ENCODE data around the gene TMEM184A. TPM values are rescaled to one million over a fixed set of nuclear protein-coding genes. Genes with fewer than 3 reads are reported as not detected.

Gene TMEM184A
- total and polyA plus RNA-seq, 2 donors (not counting 1 experiment from before 2014, with no cell fraction given): not detected

DNA sequence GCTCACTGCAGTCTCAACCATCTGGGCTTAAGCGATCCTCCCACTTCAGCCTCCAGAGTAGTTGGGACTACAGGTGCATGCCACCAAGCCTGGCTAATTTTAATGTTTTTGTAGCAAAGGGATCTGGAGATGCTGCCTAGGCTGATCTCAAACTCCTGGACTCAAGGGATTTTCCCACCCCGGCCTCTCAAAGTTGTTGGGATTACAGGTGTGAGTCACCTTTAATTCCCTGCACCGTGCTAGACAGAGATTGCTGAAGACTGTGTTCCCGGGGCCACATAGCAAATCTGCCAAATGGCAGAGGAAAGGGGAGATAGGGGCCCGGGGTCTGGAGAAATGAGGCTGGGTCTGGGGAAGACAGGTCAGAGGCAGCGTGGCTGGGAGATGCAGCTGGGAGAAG is 34.5 kb upstream of the TMEM184A start:
- peaks cover 29% of the 10 kb centered on the region for H3K4me1 Mint-ChIP-seq
- peaks cover 28% of the 10 kb centered on the region for H3K27me3 Mint-ChIP-seq
- 77% methylated on average over 5 of the region's 6 CpGs for WGBS (ENCODE audit: insufficient coverage)
- Histone ChIP-seq H3K36me3 (replicated peaks in 1 of 2; ENCODE audit: control extremely low read depth in 1 of 2, control insufficient read depth in 1 of 2, extremely low read depth in 1 of 2, insufficient read depth in 2 of 2, low read length in 1 of 2) (no peaks in the 10 kb centered on the region), H3K79me2 (ENCODE audit: control insufficient read depth, insufficient read depth, low read length) (no peaks in the 10 kb centered on the region), H3K27me3 (replicated peaks in 1 of 4; ENCODE audit: control extremely low read depth in 1 of 4, control insufficient read depth in 3 of 4, insufficient read depth in 4 of 4, low read length in 3 of 4) (peaks cover 0 to 37% (median 17%) of the 10 kb centered on the region in 4 experiments), H3K4me1 (ENCODE audit: control insufficient read depth in 2 of 2, insufficient read depth in 2 of 2, low read length in 2 of 2) (peaks cover 26 to 29% of the 10 kb centered on the region in 2 donors), H2AFZ (ENCODE audit: insufficient read depth, low read depth, low read length, poor library complexity, severe bottlenecking) (no peak overlapping the region), H3K9ac (ENCODE audit: low read length) (no peak overlapping the region), H3K27ac (ENCODE audit: low read length in 2 of 2) (no peak overlapping the region), H4K20me1 (ENCODE audit: control insufficient read depth, insufficient read depth, low read length, poor library complexity, severe bottlenecking) (no peaks in the 10 kb centered on the region), H3K4me2 (replicated peaks; ENCODE audit: low read depth, low read length, poor library complexity, severe bottlenecking) (no peak overlapping the region), H3K9me3 (ENCODE audit: control extremely low read depth in 1 of 3, control insufficient read depth in 2 of 3, insufficient read depth in 1 of 3, low read length in 2 of 3) (peaks cover 0 to 15% (median 0%) of the 10 kb centered on the region in 3 donors), H3K4me3 (ENCODE audit: control extremely low read depth in 1 of 5, extremely low read depth in 1 of 5, insufficient read depth in 1 of 5, low read depth in 2 of 5, low read length in 4 of 5) (no peak overlapping the region)
- no peak overlapping the region for H3K4me3 Mint-ChIP-seq
- ChIA-PET CTCF (no interaction called here), POLR2A (interaction anchor here (0.6 kb wide), 1 partner anchor 348 kb away, joined by 4 read pairs; no protein-coding TSS in a partner anchor)
- DNase-seq (no peak), ATAC-seq (ENCODE audit: low read depth) (no peak)
- no peak overlapping the region for H3K27ac Mint-ChIP-seq
- intact Hi-C loops (cut with micrococcal nuclease): no loop called here
- TF ChIP-seq EZH2 (IDR thresholded peaks at IDR 0.05; ENCODE audit: borderline replicate concordance, insufficient read depth, low read depth, low read length, poor library complexity, severe bottlenecking): no peak
- TF ChIP-seq, protein P1, sequence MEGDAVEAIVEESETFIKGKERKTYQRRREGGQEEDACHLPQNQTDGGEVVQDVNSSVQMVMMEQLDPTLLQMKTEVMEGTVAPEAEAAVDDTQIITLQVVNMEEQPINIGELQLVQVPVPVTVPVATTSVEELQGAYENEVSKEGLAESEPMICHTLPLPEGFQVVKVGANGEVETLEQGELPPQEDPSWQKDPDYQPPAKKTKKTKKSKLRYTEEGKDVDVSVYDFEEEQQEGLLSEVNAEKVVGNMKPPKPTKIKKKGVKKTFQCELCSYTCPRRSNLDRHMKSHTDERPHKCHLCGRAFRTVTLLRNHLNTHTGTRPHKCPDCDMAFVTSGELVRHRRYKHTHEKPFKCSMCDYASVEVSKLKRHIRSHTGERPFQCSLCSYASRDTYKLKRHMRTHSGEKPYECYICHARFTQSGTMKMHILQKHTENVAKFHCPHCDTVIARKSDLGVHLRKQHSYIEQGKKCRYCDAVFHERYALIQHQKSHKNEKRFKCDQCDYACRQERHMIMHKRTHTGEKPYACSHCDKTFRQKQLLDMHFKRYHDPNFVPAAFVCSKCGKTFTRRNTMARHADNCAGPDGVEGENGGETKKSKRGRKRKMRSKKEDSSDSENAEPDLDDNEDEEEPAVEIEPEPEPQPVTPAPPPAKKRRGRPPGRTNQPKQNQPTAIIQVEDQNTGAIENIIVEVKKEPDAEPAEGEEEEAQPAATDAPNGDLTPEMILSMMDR (IDR thresholded peaks at IDR 0.05): no peak
- H3K9me3 Mint-ChIP-seq (ENCODE audit: insufficient read depth): peaks cover 2% of the 10 kb centered on the region

DNA sequence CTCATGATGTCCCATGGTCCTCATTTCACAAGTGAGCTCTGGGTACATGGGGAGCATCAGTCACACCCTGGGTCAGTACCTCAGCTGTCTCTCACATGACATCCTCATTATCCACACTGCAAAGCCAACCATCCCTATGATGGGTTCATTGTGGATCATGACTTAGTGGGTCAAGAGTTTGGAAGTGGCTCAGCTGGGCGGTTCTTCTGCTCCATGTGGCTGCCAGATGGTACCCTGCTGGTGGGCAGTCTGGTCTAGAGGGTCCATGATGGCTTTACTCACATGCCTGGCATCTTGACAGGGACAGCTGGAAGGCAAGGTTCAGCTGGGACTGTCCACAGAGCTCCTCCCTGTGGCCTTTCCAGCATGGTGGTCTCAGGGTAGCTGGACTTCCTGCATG is 33.0 kb upstream of the TMEM184A start:
- 100% methylated on average over 1 of the region's 1 CpG for WGBS (ENCODE audit: insufficient coverage)
- H3K9me3 Mint-ChIP-seq (ENCODE audit: insufficient read depth): peaks cover 2% of the 10 kb centered on the region

More for the DNA sequence above, 33.0 kb upstream of the TMEM184A start:
- Mint-ChIP-seq H3K27me3 (peaks cover 28% of the 10 kb centered on the region), H3K4me1 (peaks cover 29% of the 10 kb centered on the region), H3K27ac (no peak overlapping the region), H3K4me3 (no peak overlapping the region)
- H3K9ac ChIP-seq (ENCODE audit: low read length): no peak overlapping the region
- H3K4me1 ChIP-seq (ENCODE audit: control insufficient read depth in 2 of 2, insufficient read depth in 2 of 2, low read length in 2 of 2): peaks cover 26 to 29% of the 10 kb centered on the region in 2 donors
- ChIA-PET CTCF (interaction anchor here (1.0 kb wide), 1 partner anchor 10 kb away, joined by 5 read pairs; no protein-coding TSS in a partner anchor), POLR2A (no interaction called here)
- DNase-seq (no peak), ATAC-seq (ENCODE audit: low read depth) (no peak)
- no peak overlapping the region for H3K4me2 ChIP-seq (replicated peaks; ENCODE audit: low read depth, low read length, poor library complexity, severe bottlenecking)
- H3K36me3 ChIP-seq (replicated peaks in 1 of 2; ENCODE audit: control extremely low read depth in 1 of 2, control insufficient read depth in 1 of 2, extremely low read depth in 1 of 2, insufficient read depth in 2 of 2, low read length in 1 of 2): no peaks in the 10 kb centered on the region
- H3K9me3 ChIP-seq (ENCODE audit: control extremely low read depth in 1 of 3, control insufficient read depth in 2 of 3, insufficient read depth in 1 of 3, low read length in 2 of 3): peaks cover 0 to 15% (median 0%) of the 10 kb centered on the region in 3 donors
- no peak overlapping the region for H3K27ac ChIP-seq (ENCODE audit: low read length in 2 of 2)
- no peaks in the 10 kb centered on the region for H3K79me2 ChIP-seq (ENCODE audit: control insufficient read depth, insufficient read depth, low read length)
- no peak overlapping the region for H3K4me3 ChIP-seq (ENCODE audit: control extremely low read depth in 1 of 5, extremely low read depth in 1 of 5, insufficient read depth in 1 of 5, low read depth in 2 of 5, low read length in 4 of 5)
- peaks cover 0 to 37% (median 17%) of the 10 kb centered on the region in 4 experiments for H3K27me3 ChIP-seq (replicated peaks in 1 of 4; ENCODE audit: control extremely low read depth in 1 of 4, control insufficient read depth in 3 of 4, insufficient read depth in 4 of 4, low read length in 3 of 4)
- TF ChIP-seq EZH2 (IDR thresholded peaks at IDR 0.05; ENCODE audit: borderline replicate concordance, insufficient read depth, low read depth, low read length, poor library complexity, severe bottlenecking): no peak
- TF ChIP-seq, protein P1 (IDR thresholded peaks at IDR 0.05): no peak
- no peak overlapping the region for H2AFZ ChIP-seq (ENCODE audit: insufficient read depth, low read depth, low read length, poor library complexity, severe bottlenecking)
- intact Hi-C loops (cut with micrococcal nuclease): no loop called here
- H4K20me1 ChIP-seq (ENCODE audit: control insufficient read depth, insufficient read depth, low read length, poor library complexity, severe bottlenecking): no peaks in the 10 kb centered on the region

Measured in B cell (primary cell).